ENCODE data around the gene SAMD4B.
A peak's percentile ranks its signal among the peaks of the same experiment; 100 is the strongest.

DNA sequence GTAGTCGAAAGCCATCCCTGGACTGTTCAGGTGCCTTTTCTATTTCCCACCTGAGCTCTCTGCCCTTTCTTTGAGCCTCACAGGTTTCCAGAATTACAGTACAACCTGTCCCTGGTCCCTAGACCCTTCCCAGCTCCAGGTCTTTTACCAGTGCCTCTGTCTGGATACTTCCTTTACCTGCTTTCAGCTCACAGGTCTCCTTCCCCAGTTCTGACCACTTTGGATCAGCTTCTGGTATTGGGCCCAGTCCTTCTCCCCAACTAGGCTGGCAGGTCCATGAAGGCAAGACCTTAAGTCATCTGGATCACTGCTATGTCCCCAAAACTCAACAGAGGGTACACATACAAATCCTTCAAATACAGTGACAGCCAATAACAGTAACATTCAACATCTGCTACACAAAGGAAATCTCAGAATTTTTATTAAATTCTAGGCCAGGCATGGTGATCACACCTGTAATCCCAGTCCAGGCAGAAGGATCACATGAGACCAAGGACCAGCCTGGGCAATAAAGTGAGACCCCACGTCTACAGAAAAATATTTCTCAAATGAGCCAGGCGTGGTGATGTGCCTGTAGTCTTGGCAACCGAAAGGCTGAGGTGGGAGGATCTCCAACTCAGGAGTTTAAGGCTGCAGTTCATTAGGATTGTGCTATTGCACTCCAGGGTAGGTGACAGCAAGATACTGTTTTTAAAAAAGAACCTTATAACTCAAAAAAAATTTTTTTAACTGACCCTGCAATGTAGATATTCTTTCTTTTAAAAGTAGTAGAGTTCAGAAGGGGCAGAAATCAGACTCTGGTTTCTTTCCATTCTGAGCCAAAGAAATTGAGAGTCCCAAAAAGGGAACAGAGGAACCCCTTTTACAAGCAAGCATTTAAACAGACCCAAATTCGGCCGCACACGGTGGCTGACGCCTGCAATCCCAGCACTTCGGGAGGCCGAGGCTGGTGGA, 92.2 kb downstream of the SAMD4B start:
- TF ChIP-seq, protein P1, sequence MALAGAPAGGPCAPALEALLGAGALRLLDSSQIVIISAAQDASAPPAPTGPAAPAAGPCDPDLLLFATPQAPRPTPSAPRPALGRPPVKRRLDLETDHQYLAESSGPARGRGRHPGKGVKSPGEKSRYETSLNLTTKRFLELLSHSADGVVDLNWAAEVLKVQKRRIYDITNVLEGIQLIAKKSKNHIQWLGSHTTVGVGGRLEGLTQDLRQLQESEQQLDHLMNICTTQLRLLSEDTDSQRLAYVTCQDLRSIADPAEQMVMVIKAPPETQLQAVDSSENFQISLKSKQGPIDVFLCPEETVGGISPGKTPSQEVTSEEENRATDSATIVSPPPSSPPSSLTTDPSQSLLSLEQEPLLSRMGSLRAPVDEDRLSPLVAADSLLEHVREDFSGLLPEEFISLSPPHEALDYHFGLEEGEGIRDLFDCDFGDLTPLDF (CRISPR knock-in tag; IDR thresholded peaks at IDR 0.05) = no peak
- no peak for TF ChIP-seq MYC (IDR thresholded peaks at IDR 0.05; ENCODE audit: low read depth, low read length)
- no peak for TF ChIP-seq MYC (CRISPR knock-in tag; IDR thresholded peaks at IDR 0.05; ENCODE audit: borderline replicate concordance, low read depth)
- 0 out of 2 replicates have a peak, but pooled peaks have one; percentile 10 for TF ChIP-seq POLR2A (conservative IDR thresholded peaks at IDR 0.05)
- TF ChIP-seq EZH2 (IDR thresholded peaks at IDR 0.05; ENCODE audit: borderline replicate concordance, low read depth, low read length) = no peak
- no peak for TF ChIP-seq SMAD3 (CRISPR knock-in tag; conservative IDR thresholded peaks at IDR 0.05)
- no peak for TF ChIP-seq CHD2 (IDR thresholded peaks at IDR 0.05; ENCODE audit: low read depth, low read length)

Data from K562 (cell line).